H1 (cell line): ENCODE data around the gene TPP2. TPM values are rescaled to one million over a fixed set of nuclear protein-coding genes. Genes with fewer than 3 reads are reported as not detected.

Experiments used
- CTCF ChIA-PET: fragments of 300-600 bp; sonication (Branson Sonifier 250); formaldehyde crosslinking; loops from one replicate; lab custom pipeline; 2021; ENCODE audit not compliant: partially characterized antibody; lab: Charles Lee
- POLR2A ChIA-PET: fragments of 300-600 bp; sonication (Branson Sonifier 250); formaldehyde crosslinking; loops from one replicate; lab custom pipeline; 2021; ENCODE audit warnings: inconsistent platforms; ENCODE audit not compliant: partially characterized antibody; lab: Charles Lee
- DNase-seq, 2 experiments: peaks; one replicate each; pipeline versions ENCODE4 v3.0.0 to v3.0.0-alpha.2; 2010 to 2022; ENCODE audit warnings: low spot score in 2 of 2, low read depth in 1 of 2, mixed read lengths in 1 of 2
- FAIRE-seq: peaks from 2 replicates; lab custom pipeline; 2011; peaks lifted over from hg19 to GRCh38; lab: Jason Lieb, UNC
- H2AFZ ChIP-seq: 2 replicates; pipeline ENCODE4 v1.8.1; 2012; ENCODE audit warnings: low read length, inconsistent platforms
- H2AK5ac ChIP-seq: 2 replicates; pipeline ENCODE4 v1.6.1; 2013; ENCODE audit warnings: low read depth, low read length
- H2BK120ac ChIP-seq: replicated peaks from 2 replicates; pipeline ENCODE3; 2013; ENCODE audit warnings: low read depth, low read length, inconsistent platforms
- H2BK12ac ChIP-seq: 2 replicates; pipeline ENCODE4 v1.6.1; 2013; ENCODE audit warnings: low read depth, low read length
- H2BK15ac ChIP-seq: 2 replicates; pipeline ENCODE4 v1.6.1; 2013; ENCODE audit warnings: low read length
- H2BK20ac ChIP-seq: 2 replicates; pipeline ENCODE4 v1.6.1; 2013; ENCODE audit warnings: low read length
- H2BK5ac ChIP-seq: 2 replicates; pipeline ENCODE4 v1.6.1; 2013; ENCODE audit warnings: low read depth, low read length
- H3K14ac ChIP-seq: 2 replicates; pipeline ENCODE4 v1.6.1; 2013; ENCODE audit warnings: inconsistent platforms; ENCODE audit not compliant: insufficient read length
- H3K18ac ChIP-seq: 2 replicates; pipeline ENCODE4 v1.6.1; 2013; ENCODE audit warnings: low read length; ENCODE audit errors: extremely low read depth
- H3K23ac ChIP-seq: 2 replicates; pipeline ENCODE4 v1.6.1; 2013; ENCODE audit warnings: inconsistent platforms; ENCODE audit not compliant: insufficient read length
- H3K23me2 ChIP-seq: 2 replicates; pipeline ENCODE4 v1.6.1; 2013; ENCODE audit warnings: low read depth, low read length
- H3K27ac ChIP-seq: 2 replicates; pipeline ENCODE4 v1.6.1; 2011; ENCODE audit warnings: low read depth, low read length, inconsistent platforms
- H3K27me3 ChIP-seq, 4 experiments: replicated peaks in 1 of 4; 1 replicate in 1 of 4; 2 replicates in 3 of 4; pipeline versions ENCODE4 v1.6.1 to v1.8.1; 2011 to 2013; ENCODE audit warnings: low read length in 3 of 4, mild to moderate bottlenecking in 3 of 4, inconsistent platforms in 2 of 4, mixed read lengths in 2 of 4, moderate library complexity in 1 of 4; ENCODE audit not compliant: control insufficient read depth in 3 of 4, insufficient read depth in 3 of 4; ENCODE audit errors: extremely low read depth in 1 of 4
- H3K36me3 ChIP-seq, 4 experiments: 2 replicates each; pipeline versions ENCODE4 v1.6.1 to v1.8.1; 2011 to 2013; ENCODE audit warnings: mild to moderate bottlenecking in 4 of 4, low read length in 3 of 4, moderate library complexity in 2 of 4, control low read depth in 1 of 4, inconsistent platforms in 1 of 4; ENCODE audit not compliant: insufficient read depth in 4 of 4, control insufficient read depth in 2 of 4
- H3K4ac ChIP-seq: replicated peaks from 2 replicates; pipeline ENCODE3; 2013; ENCODE audit warnings: low read length, low read depth, mixed read lengths, inconsistent platforms; ENCODE audit not compliant: insufficient read length
- H3K4me1 ChIP-seq, 4 experiments: replicated peaks in 1 of 4; 1 replicate in 1 of 4; 2 replicates in 3 of 4; pipeline versions ENCODE4 v1.6.1 to v1.8.1; 2011 to 2013; ENCODE audit warnings: low read length in 3 of 4, inconsistent platforms in 2 of 4, mixed read lengths in 1 of 4; ENCODE audit not compliant: insufficient read depth in 4 of 4, control insufficient read depth in 3 of 4
- H3K4me2 ChIP-seq, 2 experiments: 2 replicates each; pipeline versions ENCODE4 v1.6.1 to v1.8.1; 2011 to 2013; ENCODE audit warnings: low read depth in 2 of 2, low read length in 2 of 2, control low read depth in 1 of 2, inconsistent platforms in 1 of 2, mild to moderate bottlenecking in 1 of 2; ENCODE audit not compliant: insufficient read depth in 1 of 2
- H3K4me3 ChIP-seq, 4 experiments: fragments of 200-600, 300-600 bp in 1 of 4; sonication (generic), shearing (Covaris generic), sonication (Bioruptor Twin) in 1 of 4; 2 replicates each; pipeline versions ENCODE4 v1.5.1 to v1.8.1; 2011 to 2016; ENCODE audit warnings: low read length in 4 of 4, low read depth in 3 of 4, control low read depth in 2 of 4, inconsistent platforms in 2 of 4, mild to moderate bottlenecking in 2 of 4, mixed read lengths in 1 of 4, moderate library complexity in 1 of 4; ENCODE audit not compliant: insufficient read depth in 2 of 4; ENCODE audit errors: extremely low read depth in 1 of 4
- H3K56ac ChIP-seq: replicated peaks from 2 replicates; pipeline ENCODE3; 2013; ENCODE audit warnings: low read depth, mild to moderate bottlenecking, mixed read lengths, low read length, inconsistent platforms; ENCODE audit not compliant: insufficient read length
- H3K79me1 ChIP-seq: 2 replicates; pipeline ENCODE4 v1.6.1; 2013; ENCODE audit warnings: low read depth, low read length, control low read depth
- H3K79me2 ChIP-seq, 2 experiments: 2 replicates each; pipeline versions ENCODE4 v1.6.1 to v1.8.1; 2012 to 2013; ENCODE audit warnings: low read length in 2 of 2, mild to moderate bottlenecking in 2 of 2, inconsistent platforms in 1 of 2; ENCODE audit not compliant: insufficient read depth in 2 of 2, control insufficient read depth in 1 of 2
- H3K9ac ChIP-seq, 4 experiments: replicated peaks in 1 of 4; 1 replicate in 1 of 4; 2 replicates in 3 of 4; pipeline versions ENCODE4 v1.6.1 to v1.8.1; 2011 to 2013; ENCODE audit warnings: low read depth in 3 of 4, low read length in 3 of 4, control low read depth in 2 of 4, mild to moderate bottlenecking in 2 of 4, moderate library complexity in 2 of 4, inconsistent platforms in 1 of 4; ENCODE audit errors: extremely low read depth in 1 of 4
- H3K9me3 ChIP-seq, 2 experiments: 2 replicates each; pipeline versions ENCODE4 v1.6.1 to v1.8.1; 2012 to 2013; ENCODE audit warnings: mild to moderate bottlenecking in 2 of 2, moderate library complexity in 2 of 2, control low read depth in 1 of 2, inconsistent platforms in 1 of 2, low read depth in 1 of 2, low read length in 1 of 2, mixed read lengths in 1 of 2; ENCODE audit not compliant: insufficient read depth in 2 of 2
- H4K20me1 ChIP-seq, 2 experiments: replicated peaks in 1 of 2; 2 replicates each; pipeline versions ENCODE3 to v1.8.1; 2011 to 2013; ENCODE audit warnings: inconsistent platforms in 2 of 2, low read length in 2 of 2, mild to moderate bottlenecking in 1 of 2; ENCODE audit not compliant: insufficient read depth in 2 of 2, control insufficient read depth in 1 of 2
- H4K5ac ChIP-seq: 2 replicates; pipeline ENCODE4 v1.6.1; 2013; ENCODE audit warnings: low read length, low read depth, mixed read lengths, inconsistent platforms; ENCODE audit not compliant: insufficient read length
- H4K8ac ChIP-seq: 2 replicates; pipeline ENCODE4 v1.8.0; 2013; ENCODE audit warnings: mild to moderate bottlenecking, moderate library complexity, low read length, inconsistent platforms; ENCODE audit not compliant: insufficient read depth; ENCODE audit errors: extremely low read depth
- H4K91ac ChIP-seq: replicated peaks from 2 replicates; pipeline ENCODE3; 2013; ENCODE audit warnings: low read length, mixed read lengths, inconsistent platforms; ENCODE audit not compliant: insufficient read length
- CTBP2 ChIP-seq: IDR thresholded peaks from 2 replicates; pipeline ENCODE4 v1.7.0; 2011; ENCODE audit warnings: borderline replicate concordance, mild to moderate bottlenecking, moderate library complexity, mixed read lengths, low read length; ENCODE audit not compliant: insufficient read depth, insufficient read length
- HDAC2 ChIP-seq, 2 experiments: fragments of 300-600 bp in 1 of 2; sonication (generic) in 1 of 2; IDR thresholded peaks; 2 replicates each; pipeline ENCODE4 v1.6.1; 2011 to 2012; ENCODE audit warnings: low read depth in 2 of 2, low read length in 2 of 2, mild to moderate bottlenecking in 2 of 2, moderate library complexity in 2 of 2, borderline replicate concordance in 1 of 2, inconsistent platforms in 1 of 2
- JUND ChIP-seq: IDR thresholded peaks from 2 replicates; pipeline ENCODE4 v1.6.1; 2011; ENCODE audit warnings: mild to moderate bottlenecking, improper control_type of control experiment, low read length
- RAD21 ChIP-seq, 2 experiments: IDR thresholded peaks in 1 of 2; conservative IDR thresholded peaks in 1 of 2; 2 replicates each; pipeline ENCODE4 v1.6.1; 2011; ENCODE audit warnings: low read depth in 2 of 2, low read length in 2 of 2, improper control_type of control experiment in 1 of 2, inconsistent platforms in 1 of 2, mild to moderate bottlenecking in 1 of 2, moderate library complexity in 1 of 2
- RXRA ChIP-seq: IDR thresholded peaks from 2 replicates; pipeline ENCODE4 v1.6.1; 2011; ENCODE audit warnings: low read depth, mild to moderate bottlenecking, low read length, moderate library complexity; ENCODE audit not compliant: insufficient read depth
- SP2 ChIP-seq: IDR thresholded peaks from 2 replicates; pipeline ENCODE4 v1.6.1; 2012; ENCODE audit warnings: mild to moderate bottlenecking, low read length, inconsistent platforms
- WGBS, 2 experiments: shearing (Covaris generic) in 1 of 2; methylation state at CpG; one replicate each; pipeline versions ENCODE4 v1.1.6 to v1.1.7; 2013 to 2015; ENCODE audit warnings: low lambda C conversion rate in 2 of 2, mixed read lengths in 2 of 2, inconsistent platforms in 1 of 2, low coverage in 1 of 2, missing lambda C conversion rate in 1 of 2; ENCODE audit not compliant: insufficient replicate concordance in 2 of 2, insufficient coverage in 1 of 2, insufficient read length in 1 of 2; ENCODE audit errors: extremely low coverage in 1 of 2, missing lambda C conversion rate in 1 of 2; 5-methylcytosine and 5-hydroxymethylcytosine counted together
- polyA plus RNA-seq, 7 experiments: library from polyadenylated mRNA; depleted of rRNA in 3 of 7; stranded (reverse) in 5 of 7; unstranded in 2 of 7; fragments of >200 nt in 5 of 7; fragments of 200-250 nt in 2 of 7; gene quantifications; 1 replicate in 5 of 7; 2 replicates in 1 of 7; 4 replicates in 1 of 7; pipeline versions ENCODE4 v1.2.1 to v1.2.3, GENCODE V29; 2011 to 2013; ENCODE audit warnings: missing spikeins in 2 of 7, mixed read lengths in 2 of 7
- total RNA-seq: library from RNA; stranded (reverse); fragmentation: NEBNext Ultra II Directional; extraction: Animal tissue kit (Norgen Biotek cat#: 25700); gene quantifications from 2 replicates; pipeline ENCODE4 v1.2.1, GENCODE V29; 2021
- TF ChIP-seq, protein P1 (sequence below), 3 experiments: IDR thresholded peaks; 1 replicate in 2 of 3; 2 replicates in 1 of 3; pipeline versions ENCODE4 v1.5.1 to v1.6.1; 2011; ENCODE audit warnings: low read length in 3 of 3, mild to moderate bottlenecking in 3 of 3, inconsistent platforms in 2 of 3, low read depth in 1 of 3, moderate library complexity in 1 of 3; ENCODE audit not compliant: insufficient read depth in 1 of 3; ENCODE audit errors: control extremely low read depth in 1 of 3

TPP2 gene
- total and polyA plus RNA-seq, 2 of the 8 experiments (the other 6 are each of a cell fraction or from before 2014, with no cell fraction given), result 15.9 to 85.7 TPM

DNA sequence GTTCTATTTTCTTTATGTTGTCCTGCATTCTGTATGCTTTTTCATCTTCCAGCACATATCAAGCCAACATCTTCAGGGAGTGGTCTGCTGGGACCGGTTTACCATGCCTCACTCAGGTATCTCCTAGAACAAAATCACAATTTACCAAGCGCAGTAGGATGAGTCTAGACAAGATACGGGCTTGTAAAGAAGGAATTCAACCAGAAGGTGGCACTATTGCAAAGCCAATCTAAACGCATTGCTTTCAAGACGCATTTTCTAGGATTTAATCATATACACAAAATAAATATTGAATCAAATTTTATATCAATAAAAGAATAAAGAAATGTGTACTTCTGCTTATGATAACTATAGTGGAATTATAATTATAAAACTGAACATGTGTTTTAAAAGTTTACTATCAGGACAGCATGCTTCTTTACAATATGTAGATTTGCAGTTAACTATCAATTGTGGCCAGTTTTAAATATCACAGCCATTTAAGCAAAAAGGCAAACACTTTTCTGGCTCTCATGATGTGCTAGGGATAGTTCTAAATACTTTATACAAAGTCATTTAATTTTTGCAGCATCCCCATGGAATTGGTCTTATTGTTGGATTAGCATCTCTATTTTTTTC lies 16.1 kb upstream of the TPP2 start:
- Histone ChIP-seq H3K4me3 (no peak overlapping the region), H3K14ac (no peak overlapping the region), H2AK5ac (no peak overlapping the region), H2BK20ac (no peak overlapping the region), H3K27ac (no peak overlapping the region), H3K9me3 (no peaks in the 10 kb centered on the region), H3K79me2 (no peaks in the 10 kb centered on the region), H3K18ac (no peak overlapping the region), H4K5ac (no peak overlapping the region), H3K36me3 (no peaks in the 10 kb centered on the region), H3K4me1 (no peaks in the 10 kb centered on the region), H4K8ac (no peak overlapping the region), H2BK12ac (no peak overlapping the region), H3K27me3 (no peaks in the 10 kb centered on the region; a peak in 1 of 7 replicates), H2AFZ (no peak overlapping the region), H2BK120ac (no peak overlapping the region), H3K4me2 (no peak overlapping the region), H3K4ac (no peak overlapping the region), H4K91ac (no peak overlapping the region), H3K23ac (no peak overlapping the region), H2BK15ac (no peak overlapping the region), H4K20me1 (no peaks in the 10 kb centered on the region), H2BK5ac (no peak overlapping the region), H3K23me2 (no peaks in the 10 kb centered on the region), H3K79me1 (no peaks in the 10 kb centered on the region), H3K9ac (no peak overlapping the region), H3K56ac (no peak overlapping the region)
- POLR2A ChIA-PET, result interaction anchor here (1.1 to 1.6 kb wide), 2 partner anchors 11 to 13 kb away, joined by 3 to 4 read pairs; no protein-coding TSS in a partner anchor
- no peak for TF ChIP-seq CTBP2
- TF ChIP-seq, protein P1, sequence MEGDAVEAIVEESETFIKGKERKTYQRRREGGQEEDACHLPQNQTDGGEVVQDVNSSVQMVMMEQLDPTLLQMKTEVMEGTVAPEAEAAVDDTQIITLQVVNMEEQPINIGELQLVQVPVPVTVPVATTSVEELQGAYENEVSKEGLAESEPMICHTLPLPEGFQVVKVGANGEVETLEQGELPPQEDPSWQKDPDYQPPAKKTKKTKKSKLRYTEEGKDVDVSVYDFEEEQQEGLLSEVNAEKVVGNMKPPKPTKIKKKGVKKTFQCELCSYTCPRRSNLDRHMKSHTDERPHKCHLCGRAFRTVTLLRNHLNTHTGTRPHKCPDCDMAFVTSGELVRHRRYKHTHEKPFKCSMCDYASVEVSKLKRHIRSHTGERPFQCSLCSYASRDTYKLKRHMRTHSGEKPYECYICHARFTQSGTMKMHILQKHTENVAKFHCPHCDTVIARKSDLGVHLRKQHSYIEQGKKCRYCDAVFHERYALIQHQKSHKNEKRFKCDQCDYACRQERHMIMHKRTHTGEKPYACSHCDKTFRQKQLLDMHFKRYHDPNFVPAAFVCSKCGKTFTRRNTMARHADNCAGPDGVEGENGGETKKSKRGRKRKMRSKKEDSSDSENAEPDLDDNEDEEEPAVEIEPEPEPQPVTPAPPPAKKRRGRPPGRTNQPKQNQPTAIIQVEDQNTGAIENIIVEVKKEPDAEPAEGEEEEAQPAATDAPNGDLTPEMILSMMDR (IDR thresholded peaks at IDR 0.05; ENCODE audit: control extremely low read depth in 1 of 3, insufficient read depth in 1 of 3, low read depth in 1 of 3, low read length in 3 of 3), result peak in 2 of 3 experiments; percentile 60 to 74; a peak in 3 of 4 replicates
- no peak for TF ChIP-seq JUND
- TF ChIP-seq RAD21 (IDR thresholded peaks at IDR 0.05 in 1 of 2, conservative IDR thresholded peaks at IDR 0.05 in 1 of 2; ENCODE audit: low read depth in 2 of 2, low read length in 2 of 2), result peak; percentile 80 to 84
- TF ChIP-seq RXRA, result no peak
- TF ChIP-seq HDAC2 (IDR thresholded peaks at IDR 0.05; ENCODE audit: borderline replicate concordance in 1 of 2, low read depth in 2 of 2, low read length in 2 of 2), result no peak
- no peak for TF ChIP-seq SP2
- peak; percentile 88 for FAIRE-seq
- no peak for DNase-seq
- CTCF ChIA-PET, result interaction anchor here (0.6 to 3.7 kb wide), 27 partner anchors 9 to 1180 kb away, joined by 3 to 36 read pairs (median 7); partner anchors contain the start of gene TPP2
- 13% methylated on average over 5 of the region's 5 CpGs; no CpG with 5 or more reads in 1 of the 2 experiments for WGBS, 2 experiments
